ENCODE data around the gene SSBP3.

- TF ChIP-seq POLR2A (IDR thresholded peaks at IDR 0.05; ENCODE audit: low read depth, low read length) (0 out of 2 replicates have a peak, but pooled peaks have one; percentile 20), TAF1 (IDR thresholded peaks at IDR 0.05; ENCODE audit: low read depth, low read length) (no peak), POLR2AphosphoS5 (IDR thresholded peaks at IDR 0.05; ENCODE audit: low read depth, low read length) (peak; percentile 58; the same call in 1 of the 2 replicates)
These were observed 184.9 kb downstream of the SSBP3 start for GRCh38 chr1:54221113-54221834.
